LNCAP (cell line): ENCODE data around the gene NPHP4.

Experiments used
- TF ChIP-seq, protein P1 (sequence below): fragments of 450-650 bp; IDR thresholded peaks from 2 replicates; pipeline ENCODE4 v1.5.1; 2017; ENCODE audit warnings: mild to moderate bottlenecking

Gene NPHP4

DNA sequence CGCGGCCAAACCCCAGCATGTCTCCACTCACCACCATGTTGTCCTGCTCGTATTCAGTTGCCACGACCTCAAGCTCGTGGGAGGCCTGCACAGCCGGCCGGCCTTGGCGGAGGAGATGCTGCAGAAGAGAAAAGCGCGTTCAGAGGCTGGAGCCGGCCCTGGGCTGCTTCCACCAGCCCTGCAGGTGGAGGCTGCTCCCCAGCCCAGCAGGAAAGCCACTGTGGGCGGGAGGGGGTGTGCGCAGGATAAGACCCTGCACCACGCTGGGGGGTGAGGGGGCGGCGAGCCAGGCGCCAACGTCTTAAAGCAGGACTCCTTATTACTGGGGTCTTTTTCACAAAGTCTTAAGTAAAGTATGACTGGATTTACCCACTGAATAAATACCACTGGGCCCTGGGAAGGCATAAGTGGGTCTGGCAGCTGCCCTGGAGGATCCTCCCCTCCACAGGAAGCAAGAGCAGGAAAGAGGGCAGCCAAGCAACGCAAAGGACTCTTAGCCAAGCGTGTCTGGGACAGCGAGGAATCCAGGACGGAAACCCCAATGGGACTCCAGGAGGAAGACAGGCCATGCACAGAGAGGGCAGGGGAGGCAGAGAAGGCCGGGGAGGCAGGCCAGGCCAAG, 104.8 kb downstream of the NPHP4 start:
- TF ChIP-seq, protein P1, sequence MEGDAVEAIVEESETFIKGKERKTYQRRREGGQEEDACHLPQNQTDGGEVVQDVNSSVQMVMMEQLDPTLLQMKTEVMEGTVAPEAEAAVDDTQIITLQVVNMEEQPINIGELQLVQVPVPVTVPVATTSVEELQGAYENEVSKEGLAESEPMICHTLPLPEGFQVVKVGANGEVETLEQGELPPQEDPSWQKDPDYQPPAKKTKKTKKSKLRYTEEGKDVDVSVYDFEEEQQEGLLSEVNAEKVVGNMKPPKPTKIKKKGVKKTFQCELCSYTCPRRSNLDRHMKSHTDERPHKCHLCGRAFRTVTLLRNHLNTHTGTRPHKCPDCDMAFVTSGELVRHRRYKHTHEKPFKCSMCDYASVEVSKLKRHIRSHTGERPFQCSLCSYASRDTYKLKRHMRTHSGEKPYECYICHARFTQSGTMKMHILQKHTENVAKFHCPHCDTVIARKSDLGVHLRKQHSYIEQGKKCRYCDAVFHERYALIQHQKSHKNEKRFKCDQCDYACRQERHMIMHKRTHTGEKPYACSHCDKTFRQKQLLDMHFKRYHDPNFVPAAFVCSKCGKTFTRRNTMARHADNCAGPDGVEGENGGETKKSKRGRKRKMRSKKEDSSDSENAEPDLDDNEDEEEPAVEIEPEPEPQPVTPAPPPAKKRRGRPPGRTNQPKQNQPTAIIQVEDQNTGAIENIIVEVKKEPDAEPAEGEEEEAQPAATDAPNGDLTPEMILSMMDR = no peak

DNA sequence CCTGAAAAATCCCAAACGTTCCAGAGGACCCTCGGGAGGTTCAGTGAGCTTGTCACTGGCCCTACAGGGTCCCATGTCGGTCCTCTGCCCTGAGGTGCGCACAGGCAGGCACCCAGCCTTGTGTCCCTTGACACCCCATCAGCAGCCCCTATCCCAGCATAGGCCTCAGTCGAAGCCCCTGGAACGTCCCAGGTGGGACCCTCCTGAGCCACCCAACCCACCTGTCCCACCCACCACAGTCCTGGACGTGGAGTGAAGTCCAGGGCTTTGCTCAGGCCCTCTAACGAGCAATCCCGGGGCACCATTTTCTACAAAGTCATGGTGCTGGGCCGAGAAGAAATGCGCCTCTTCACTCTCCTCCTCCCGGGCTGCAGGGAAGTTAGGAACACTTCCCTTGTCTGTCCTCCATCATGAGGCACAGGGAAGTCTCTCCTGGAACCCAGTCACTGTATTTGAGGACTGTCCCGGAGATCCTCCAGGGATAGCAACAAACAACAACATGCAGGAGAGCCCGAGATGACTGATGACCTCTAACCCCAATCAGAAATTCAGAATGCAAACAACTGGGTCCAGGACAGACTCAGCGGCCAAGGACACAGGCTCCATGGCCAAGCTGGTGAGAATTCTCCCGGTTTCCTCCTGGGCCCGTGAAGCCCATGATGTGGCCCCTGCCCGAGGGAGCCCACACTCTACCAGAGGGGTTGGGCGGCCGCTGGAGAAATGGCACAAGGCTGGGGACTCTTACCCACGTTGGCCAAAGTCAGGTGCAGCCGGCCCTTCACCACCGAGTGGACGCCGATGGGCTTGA, 105.5 kb downstream of the NPHP4 start:
- TF ChIP-seq, protein P1 = no peak

DNA sequence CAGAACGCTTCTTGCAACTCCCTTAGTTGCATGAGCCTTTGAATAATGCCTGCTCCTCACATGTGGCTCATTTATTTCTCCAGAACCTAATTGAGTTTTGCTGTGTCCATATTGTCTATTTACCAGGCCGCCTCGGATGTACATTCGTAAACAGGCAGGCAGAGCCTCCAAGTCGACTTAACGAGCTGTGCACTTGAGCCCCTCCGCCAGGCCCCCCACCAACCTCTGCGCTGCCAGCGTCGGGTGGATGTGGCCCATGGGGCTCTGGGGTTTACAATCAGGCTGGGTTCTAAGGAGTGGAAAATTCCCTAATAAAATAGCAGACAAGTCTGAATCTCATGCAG, 106.1 kb downstream of the NPHP4 start:
- TF ChIP-seq, protein P1 = no peak

DNA sequence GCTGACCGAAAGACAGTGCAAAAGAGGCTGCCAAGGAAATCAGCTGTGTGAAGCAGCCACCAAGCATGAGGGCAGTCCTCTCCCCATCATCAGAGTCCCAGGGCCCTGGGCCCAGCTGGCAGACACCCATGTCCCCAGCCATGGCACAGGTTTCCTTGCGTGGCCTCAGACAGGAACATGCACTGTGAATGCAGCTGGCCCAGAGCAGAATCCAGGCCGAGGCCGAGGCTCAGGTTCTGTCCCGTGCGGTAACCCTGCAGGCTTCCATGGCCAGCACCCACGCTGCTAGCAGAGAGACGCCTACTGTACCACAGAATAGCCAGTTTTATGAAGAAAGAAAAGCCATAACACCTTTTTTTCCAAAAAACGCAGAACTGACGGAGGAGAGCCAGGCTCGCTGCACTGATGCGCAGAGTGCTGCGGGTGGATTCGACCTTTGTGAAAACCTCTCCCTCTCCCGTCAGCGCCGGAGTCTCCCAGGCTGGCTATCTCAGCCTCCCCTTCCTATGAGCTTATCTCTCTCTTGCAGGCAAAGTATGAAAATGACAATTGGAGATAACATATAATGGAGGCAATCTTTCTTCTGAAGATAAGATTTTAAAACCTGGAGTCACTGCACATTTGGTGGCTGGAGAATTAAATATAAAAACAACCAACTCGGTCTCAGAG, 106.6 kb downstream of the NPHP4 start:
- TF ChIP-seq, protein P1 = no peak

DNA sequence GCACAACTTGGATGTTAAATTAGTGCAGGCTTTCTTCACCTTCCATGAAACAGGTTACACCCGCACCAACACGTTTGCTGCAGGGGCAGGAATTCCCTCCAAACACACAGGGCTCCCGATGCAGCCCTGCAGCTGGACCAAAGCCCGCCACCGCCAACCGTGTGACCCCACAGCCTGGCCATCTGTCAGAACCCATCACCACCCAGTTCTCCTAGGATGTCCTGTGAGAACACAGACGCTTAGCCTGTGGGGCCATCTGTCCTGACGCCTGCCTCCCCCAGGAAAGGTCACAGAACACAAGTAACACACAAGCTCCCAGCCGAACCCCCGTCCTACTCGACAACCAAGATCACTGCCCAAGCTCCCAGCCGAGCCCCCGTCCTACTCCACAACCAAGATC, 108.1 kb downstream of the NPHP4 start:
- TF ChIP-seq, protein P1 = no peak

DNA sequence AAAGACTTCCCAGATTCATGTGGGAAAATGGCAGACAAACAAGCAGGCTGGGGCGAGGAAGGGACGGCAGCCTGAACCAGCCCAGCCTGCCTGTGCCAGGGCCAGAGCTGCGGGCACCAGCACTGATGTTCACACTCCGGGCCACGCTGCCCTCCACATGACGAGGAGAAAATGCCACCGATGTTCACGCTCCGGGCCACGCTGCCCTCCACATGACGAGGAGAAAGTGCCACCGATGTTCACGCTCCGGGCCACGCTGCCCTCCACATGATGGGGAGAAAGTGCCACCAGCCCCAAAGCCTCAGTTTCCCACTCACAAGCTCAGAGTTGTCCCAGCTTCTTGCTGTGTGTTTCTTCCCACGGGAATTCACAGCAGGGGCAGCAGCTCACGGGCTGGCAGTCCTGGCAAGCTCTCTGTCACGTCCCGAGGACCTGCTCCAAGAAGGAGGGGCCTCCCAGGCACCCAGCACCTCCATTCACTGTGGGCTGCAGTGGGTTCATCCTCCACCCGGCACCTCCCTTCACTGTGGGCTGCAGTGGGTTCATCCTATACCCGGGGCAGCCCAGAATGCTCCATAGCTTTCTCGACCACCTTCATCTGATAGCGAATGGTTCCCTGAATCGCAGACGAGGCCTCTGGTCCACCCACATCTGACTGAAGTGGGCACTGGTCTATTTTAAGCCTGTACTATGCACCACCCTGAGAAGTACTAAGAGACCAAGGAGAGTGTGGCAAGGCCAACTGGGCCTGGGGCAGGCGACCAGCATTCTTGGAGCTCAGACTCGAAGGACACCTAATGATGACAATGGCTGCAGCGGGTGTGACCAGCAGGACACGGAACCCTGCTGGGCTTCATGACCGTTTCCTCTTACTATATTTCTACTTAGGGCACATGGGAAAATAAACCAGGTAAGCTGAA, 108.8 kb downstream of the NPHP4 start:
- TF ChIP-seq, protein P1 = no peak
